KOPT-K1 (cell line): ENCODE data around the gene PIK3R3.
"Not testable (repeated sequence)": the region's sequence is repeated elsewhere in the genome, so short reads cannot be mapped to it uniquely, and the experiment has no call there.

ENCODE experiments used
- H3K27ac ChIP-seq: fragments of 200-600 bp; sonication (generic); 2 replicates; pipeline ENCODE4 v1.5.1; 2016; ENCODE audit warnings: antibody characterized with exemption, mild to moderate bottlenecking, low read depth, low read length; ENCODE audit not compliant: poor library complexity, severe bottlenecking
- H3K36me3 ChIP-seq: fragments of 200-600 bp; sonication (generic); 2 replicates; pipeline ENCODE4 v1.5.1; 2017; ENCODE audit warnings: antibody characterized with exemption, mild to moderate bottlenecking, low read length, moderate library complexity; ENCODE audit not compliant: insufficient read depth
- H3K9me3 ChIP-seq: fragments of 200-600 bp; sonication (generic); 2 replicates; pipeline ENCODE4 v1.5.1; 2017; ENCODE audit warnings: antibody characterized with exemption, low read length, mild to moderate bottlenecking; ENCODE audit not compliant: insufficient read depth, poor library complexity, severe bottlenecking

The PIK3R3 gene

DNA sequence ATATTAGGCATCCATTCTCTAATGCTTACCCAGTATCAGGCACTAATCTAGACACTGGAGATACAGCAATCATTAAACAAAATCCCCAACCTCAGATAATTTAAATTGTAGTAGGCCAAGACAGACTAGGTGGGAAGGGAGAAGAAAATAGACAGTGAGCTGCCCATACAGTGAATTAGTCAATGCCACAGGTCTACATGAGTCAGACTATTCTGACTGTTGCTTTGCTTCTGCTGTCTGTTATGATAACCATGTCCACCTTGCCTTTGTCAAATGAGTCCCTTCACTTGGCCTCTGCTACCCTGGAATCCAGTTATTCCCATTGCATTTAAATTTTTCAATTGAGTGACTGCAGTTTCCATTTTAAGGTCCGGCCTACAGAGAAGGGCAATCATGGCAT lies 59.5 kb downstream of the PIK3R3 start:
- no peak overlapping the region for H3K27ac ChIP-seq
- peaks cover 44% of the 10 kb centered on the region for H3K36me3 ChIP-seq
- no peaks in the 10 kb centered on the region for H3K9me3 ChIP-seq

DNA sequence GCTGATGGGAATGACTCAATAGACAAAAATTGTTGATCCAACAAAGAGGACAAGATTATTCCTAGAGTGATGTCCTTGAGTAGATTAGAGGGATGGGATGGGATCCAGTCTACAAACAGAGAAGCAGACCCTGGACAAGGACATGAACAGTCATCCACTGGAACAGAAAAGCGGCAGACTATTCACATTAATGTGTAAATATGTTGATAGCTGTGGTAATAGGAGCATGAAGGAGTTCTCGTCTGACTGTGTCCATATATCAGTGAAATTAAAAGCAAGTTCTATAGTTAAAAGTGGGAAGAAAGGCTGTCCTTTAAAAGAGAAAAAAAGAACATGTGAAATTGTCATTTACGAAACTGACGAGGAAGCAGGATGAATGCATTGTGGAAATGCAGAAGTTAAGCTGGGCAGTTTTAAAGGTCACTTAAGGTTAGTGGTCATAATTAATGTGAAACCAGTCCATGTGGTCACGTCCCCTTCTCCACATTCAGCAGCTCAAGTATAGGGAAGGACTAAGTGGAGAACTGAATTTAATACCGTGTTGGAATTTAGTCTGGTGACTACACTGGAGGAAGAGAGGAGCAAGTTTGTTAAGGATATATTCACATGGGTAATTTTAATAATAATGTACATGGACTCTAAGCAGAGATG lies 62.1 kb downstream of the PIK3R3 start:
- peaks cover 29% of the 10 kb centered on the region for H3K36me3 ChIP-seq
- no peaks in the 10 kb centered on the region for H3K9me3 ChIP-seq
- H3K27ac ChIP-seq: no peak overlapping the region

GRCh38 chr1:46068525-46068924 lies 63.9 kb downstream of the PIK3R3 start:
- H3K9me3 ChIP-seq: no peaks in the 10 kb centered on the region
- H3K27ac ChIP-seq: no peak overlapping the region
- peaks cover 18% of the 10 kb centered on the region for H3K36me3 ChIP-seq

GRCh38 chr1:46067652-46068051 lies 64.8 kb downstream of the PIK3R3 start:
- Histone ChIP-seq H3K36me3 (peaks cover 12% of the 10 kb centered on the region), H3K9me3 (no peaks in the 10 kb centered on the region), H3K27ac (no peak overlapping the region)

DNA sequence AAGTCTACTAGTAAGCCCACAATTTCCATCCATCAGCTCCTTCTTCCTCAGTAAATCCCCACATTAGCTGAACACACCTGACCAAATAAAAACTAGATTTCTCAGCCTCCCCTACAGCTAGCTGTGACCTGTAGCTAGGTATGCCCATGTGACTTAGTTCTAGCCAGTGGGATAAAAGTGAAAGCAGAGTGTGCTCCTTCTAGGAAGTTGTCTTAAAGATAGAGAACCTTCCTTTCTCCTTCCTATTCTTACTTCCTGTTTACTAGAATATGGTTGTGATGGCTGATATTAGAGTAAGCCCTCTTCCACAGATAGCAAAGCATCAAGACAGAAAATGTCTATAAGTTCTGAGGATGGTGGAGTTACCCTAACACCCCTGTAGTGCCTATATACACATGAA lies 67.0 kb downstream of the PIK3R3 start:
- Histone ChIP-seq H3K36me3 (peaks cover 27% of the 10 kb centered on the region), H3K9me3 (no peaks in the 10 kb centered on the region), H3K27ac (peak overlapping the region; percentile 18)

DNA sequence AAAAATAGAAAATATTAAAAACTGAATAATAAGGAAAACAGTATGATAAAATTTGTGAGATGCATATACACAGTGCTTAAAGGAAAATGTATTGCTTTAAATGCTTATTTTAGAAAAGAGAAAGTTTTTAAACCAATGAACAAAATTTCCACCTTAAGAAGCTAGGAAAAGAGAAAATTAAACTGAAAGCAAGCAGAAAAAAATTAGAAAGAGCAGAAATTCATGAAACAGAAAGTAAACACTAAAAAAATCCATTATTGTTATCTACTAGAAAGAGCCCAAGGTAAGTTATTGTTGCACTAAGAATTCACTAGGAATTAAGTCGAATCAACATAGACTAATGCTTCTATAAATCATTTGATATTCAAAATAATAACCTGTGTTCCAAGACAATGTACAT lies 67.7 kb downstream of the PIK3R3 start:
- Histone ChIP-seq H3K36me3 (peaks cover 24% of the 10 kb centered on the region), H3K27ac (peak overlapping the region; percentile 18), H3K9me3 (no peaks in the 10 kb centered on the region)

- Histone ChIP-seq H3K9me3 (no peaks in the 10 kb centered on the region), H3K36me3 (peaks cover 36% of the 10 kb centered on the region), H3K27ac (peak overlapping the region; percentile 73)
Observed at GRCh38 chr1:46062651-46063319, 69.6 kb downstream of the PIK3R3 start.

- no peak overlapping the region for H3K27ac ChIP-seq
- peaks cover 50% of the 10 kb centered on the region for H3K36me3 ChIP-seq
- H3K9me3 ChIP-seq: no peaks in the 10 kb centered on the region
Observed at GRCh38 chr1:46061146-46061545, 71.3 kb downstream of the PIK3R3 start.

DNA sequence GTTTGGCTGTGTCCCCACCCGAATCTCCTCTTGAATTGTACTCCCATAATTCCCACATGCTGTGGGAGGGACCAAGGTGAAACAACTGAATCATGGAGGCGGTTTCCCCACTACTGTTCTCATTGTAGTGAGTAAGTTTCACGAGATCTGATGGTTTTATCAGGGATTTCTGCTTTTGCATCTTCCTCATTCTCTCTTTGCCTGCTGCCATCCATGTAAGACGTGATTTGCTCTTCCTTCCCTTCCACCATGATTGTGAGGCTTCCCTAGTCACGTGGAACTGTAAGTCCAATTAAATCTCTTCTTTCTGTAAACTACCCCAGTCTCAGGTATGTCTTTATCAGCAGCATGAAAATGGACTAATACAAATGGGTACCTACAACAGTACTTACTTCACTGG lies 73.5 kb downstream of the PIK3R3 start:
- Histone ChIP-seq H3K27ac (no peak overlapping the region), H3K9me3 (no peaks in the 10 kb centered on the region), H3K36me3 (peaks cover 65% of the 10 kb centered on the region)

DNA sequence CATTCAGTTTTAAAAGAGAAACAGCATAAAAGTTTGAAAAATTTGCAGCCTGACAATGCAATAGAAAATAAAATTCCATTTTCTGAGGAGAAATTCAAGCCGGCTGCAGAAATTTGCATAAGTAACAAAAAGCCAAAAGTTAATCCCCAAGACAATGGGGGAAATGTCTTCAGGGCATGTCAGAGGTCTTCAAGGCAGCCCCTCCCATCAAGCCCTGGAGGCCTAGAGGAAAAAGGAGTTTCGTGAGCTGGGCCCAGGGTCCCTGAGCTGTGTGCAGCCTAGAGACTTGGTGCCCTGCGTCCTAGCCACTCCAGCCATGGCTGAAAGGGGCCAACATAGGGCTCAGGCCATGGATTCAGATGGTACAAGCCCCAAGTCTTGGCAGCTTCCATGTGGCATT lies 74.6 kb downstream of the PIK3R3 start:
- H3K9me3 ChIP-seq: no peaks in the 10 kb centered on the region
- H3K36me3 ChIP-seq: peaks cover 77% of the 10 kb centered on the region
- H3K27ac ChIP-seq: no peak overlapping the region

- not testable (repeated sequence) for H3K27ac ChIP-seq, H3K9me3 ChIP-seq
- peaks cover 78% of the 10 kb centered on the region for H3K36me3 ChIP-seq
Observed at GRCh38 chr1:46057215-46057614, 75.2 kb downstream of the PIK3R3 start.

- peaks cover 71% of the 10 kb centered on the region for H3K36me3 ChIP-seq
- H3K9me3 ChIP-seq: no peaks in the 10 kb centered on the region
- no peak overlapping the region for H3K27ac ChIP-seq
Observed at GRCh38 chr1:46056325-46056724, 76.1 kb downstream of the PIK3R3 start.

- no peaks in the 10 kb centered on the region for H3K9me3 ChIP-seq
- no peak overlapping the region for H3K27ac ChIP-seq
- peaks cover 56% of the 10 kb centered on the region for H3K36me3 ChIP-seq
Observed at GRCh38 chr1:46053734-46054133, 78.7 kb downstream of the PIK3R3 start.

DNA sequence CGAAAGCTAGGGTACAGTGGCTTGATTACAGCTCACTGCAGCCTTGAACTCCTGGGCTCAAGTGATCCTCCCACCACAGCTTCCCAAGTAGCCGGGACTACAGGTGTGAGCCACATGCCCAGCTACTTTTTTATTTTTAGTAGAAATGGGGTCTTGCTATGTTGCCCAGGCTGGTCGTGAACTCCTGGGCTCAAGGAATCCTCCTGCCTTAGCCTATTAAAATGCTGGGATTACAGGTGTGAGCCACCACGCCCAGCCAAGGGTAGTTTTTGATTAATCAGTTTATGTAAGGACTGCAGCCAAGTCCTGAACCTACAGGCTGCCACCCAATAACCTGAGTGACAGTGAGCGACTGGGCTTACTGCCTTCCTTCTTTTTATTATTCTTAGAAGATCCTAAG lies 88.3 kb downstream of the PIK3R3 start:
- H3K36me3 ChIP-seq: peaks cover 63% of the 10 kb centered on the region
- H3K27ac ChIP-seq: no peak overlapping the region
- no peaks in the 10 kb centered on the region for H3K9me3 ChIP-seq

DNA sequence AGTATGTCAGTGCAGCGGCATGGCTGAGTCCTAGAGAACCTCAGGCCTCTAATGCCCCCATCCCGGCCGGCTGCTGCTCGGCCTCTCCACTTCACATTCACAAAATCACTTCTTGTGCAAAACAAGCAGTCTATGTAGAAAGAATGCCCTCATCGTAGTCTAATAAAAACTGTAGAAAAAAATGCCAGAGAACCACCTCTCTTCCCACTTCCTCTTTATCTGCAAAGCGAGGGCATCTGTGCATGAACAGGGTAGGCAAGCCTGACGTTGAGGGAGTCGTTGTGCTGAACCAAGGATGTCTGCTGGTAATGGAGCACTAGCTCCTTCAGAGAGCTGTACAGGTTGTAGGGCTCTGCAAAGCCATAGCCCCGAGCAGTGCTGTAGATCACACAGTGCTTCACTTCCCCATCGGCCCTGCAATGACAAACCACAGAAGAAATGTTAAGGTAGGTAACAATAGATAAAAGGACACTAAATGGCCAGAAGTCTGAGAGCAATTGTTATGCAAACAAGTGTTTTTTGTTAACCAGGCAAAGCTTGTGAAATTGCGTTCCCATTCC lies 88.9 kb downstream of the PIK3R3 start:
- Histone ChIP-seq H3K9me3 (no peaks in the 10 kb centered on the region), H3K36me3 (peaks cover 63% of the 10 kb centered on the region), H3K27ac (peak overlapping the region; percentile 0)

GRCh38 chr1:46041974-46042373 lies 90.5 kb downstream of the PIK3R3 start:
- no peak overlapping the region for H3K27ac ChIP-seq
- H3K36me3 ChIP-seq: peaks cover 61% of the 10 kb centered on the region
- no peaks in the 10 kb centered on the region for H3K9me3 ChIP-seq
